Caco-2 (cell line): ENCODE results near the gene CDH16. TPM values are rescaled to one million over a fixed set of nuclear protein-coding genes. Genes with fewer than 3 reads are reported as not detected.
A peak's percentile ranks its signal among the peaks of the same experiment; 100 is the strongest.
"Not testable (repeated sequence)": the region's sequence is repeated elsewhere in the genome, so short reads cannot be mapped to it uniquely, and the experiment has no call there.

Experiments
- BruUV-seq: library from RNA; stranded (reverse); fragments of 400-500 nt; replicated peaks from 2 replicates; lab custom pipeline; 2021; lab: Mats Ljungman, UMichigan
- CTCF ChIA-PET: fragments of 300-600 bp; sonication (Branson Sonifier 250); formaldehyde crosslinking; loops from one replicate; lab custom pipeline; 2022; ENCODE audit warnings: antibody characterized with exemption; lab: Charles Lee
- POLR2A ChIA-PET: fragments of 300-600 bp; sonication (Branson Sonifier 250); formaldehyde crosslinking; loops from one replicate; lab custom pipeline; 2022; ENCODE audit warnings: antibody characterized with exemption; lab: Charles Lee
- DNase-seq, 2 experiments: peaks; one replicate each; pipeline versions ENCODE4 v3.0.0 to v3.0.0-alpha.2; 2020 to 2022
- H3K27me3 ChIP-seq: replicated peaks from 2 replicates; pipeline ENCODE4 v1.6.0; 2011; ENCODE audit warnings: low read length; ENCODE audit not compliant: control insufficient read depth, insufficient read depth
- H3K36me3 ChIP-seq: 2 replicates; pipeline ENCODE4 v1.5.1; 2011; ENCODE audit warnings: low read length; ENCODE audit not compliant: control insufficient read depth, insufficient read depth
- H3K4me1 ChIP-seq: fragments of 250-450 bp; sonication (Bioruptor Pico); 2 replicates; pipeline ENCODE4 v1.5.1; 2020; ENCODE audit warnings: mild to moderate bottlenecking
- H3K4me3 ChIP-seq: 2 replicates; pipeline ENCODE4 v1.5.1; 2011; ENCODE audit warnings: low read depth, mild to moderate bottlenecking, control low read depth, low read length
- H3K9me3 ChIP-seq: fragments of 250-450 bp; sonication (Bioruptor Pico); 2 replicates; pipeline ENCODE4 v1.5.1; 2020; ENCODE audit warnings: mild to moderate bottlenecking, moderate library complexity
- H3K27ac Mint-ChIP-seq: one replicate; pipeline ENCODE4 v1.8.0; 2022; ENCODE audit warnings: mixed read lengths; ENCODE audit not compliant: unreplicated experiment
- H3K27me3 Mint-ChIP-seq: one replicate; pipeline ENCODE4 v1.8.0; 2022; ENCODE audit warnings: mixed read lengths; ENCODE audit not compliant: insufficient read depth, unreplicated experiment
- H3K36me3 Mint-ChIP-seq: one replicate; pipeline ENCODE4 v1.8.0; 2022; ENCODE audit warnings: mild to moderate bottlenecking, mixed read lengths; ENCODE audit not compliant: insufficient read depth, unreplicated experiment
- H3K4me1 Mint-ChIP-seq: one replicate; pipeline ENCODE4 v1.8.0; 2022; ENCODE audit warnings: low read depth, mixed read lengths; ENCODE audit not compliant: unreplicated experiment
- H3K4me3 Mint-ChIP-seq: one replicate; pipeline ENCODE4 v1.8.0; 2022; ENCODE audit warnings: mild to moderate bottlenecking, moderate library complexity, mixed read lengths; ENCODE audit not compliant: unreplicated experiment
- H3K9me3 Mint-ChIP-seq: one replicate; pipeline ENCODE4 v1.8.0; 2022; ENCODE audit warnings: mixed read lengths; ENCODE audit not compliant: unreplicated experiment
- CTCF ChIP-seq, 2 experiments: fragments of 200-600 bp in 1 of 2; IDR thresholded peaks; 1 replicate in 1 of 2; 2 replicates in 1 of 2; pipeline versions ENCODE4 v1.5.1 to v1.8.0; 2011 to 2022; ENCODE audit warnings: antibody characterized with exemption in 1 of 2, control low read depth in 1 of 2, inconsistent platforms in 1 of 2, low read depth in 1 of 2, low read length in 1 of 2, mild to moderate bottlenecking in 1 of 2, moderate library complexity in 1 of 2; ENCODE audit not compliant: insufficient read depth in 1 of 2, severe bottlenecking in 1 of 2, unreplicated experiment in 1 of 2
- intact Hi-C: fragments of 100-400 bp; cut with micrococcal nuclease; formaldehyde crosslinking; loops from one replicate; pipeline ENCODE4 v1.10.0; 2022; ENCODE audit not compliant: unreplicated experiment
- total RNA-seq: library from RNA; stranded (reverse); gene quantifications from 2 replicates; pipeline ENCODE4 v1.2.3, GENCODE V29; 2022

CDH16 gene
- total RNA-seq, 1 experiment from 2014 or later: 0.48 TPM

DNA sequence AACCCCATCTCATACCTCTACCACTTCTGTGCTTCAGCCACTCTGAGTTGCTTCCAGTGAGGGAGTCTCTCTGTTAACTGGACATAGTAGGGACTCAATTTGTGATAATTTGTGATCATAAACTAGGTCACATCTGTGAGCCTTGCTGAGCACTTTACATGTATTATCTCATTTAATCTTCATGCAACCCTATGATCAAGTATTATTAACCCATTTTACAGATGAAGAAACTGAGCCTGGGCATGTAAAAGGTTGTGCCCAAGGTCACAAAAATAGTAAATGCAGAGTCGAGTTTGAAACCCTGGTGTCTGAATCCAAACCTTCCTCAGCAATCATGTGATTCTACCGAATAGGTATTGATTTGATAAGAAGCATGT, 19.8 kb downstream of the CDH16 start:
- peaks cover 56% of the 10 kb centered on the region for H3K4me1 ChIP-seq
- POLR2A ChIA-PET: no interaction called here

DNA sequence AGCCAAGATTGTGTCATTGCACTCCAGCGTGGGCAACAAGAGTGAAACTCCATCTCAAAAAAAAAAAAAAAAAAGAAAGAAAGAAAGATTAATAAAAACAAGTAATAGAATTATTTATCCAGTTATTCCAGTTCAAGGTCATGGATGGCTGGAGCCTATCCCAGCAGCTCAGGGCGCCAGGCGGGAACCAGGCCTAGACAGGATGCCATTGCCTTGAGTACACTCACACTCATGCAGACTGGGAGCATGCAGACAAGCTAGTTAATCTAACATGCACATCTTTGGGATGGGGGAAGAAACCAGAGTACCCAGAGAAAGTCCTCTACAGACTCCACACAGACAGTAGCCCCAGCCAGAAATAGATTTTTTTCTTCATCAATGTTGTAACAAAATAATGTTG, 20.5 kb downstream of the CDH16 start:
- Mint-ChIP-seq H3K27ac (no peak overlapping the region), H3K4me3 (no peak overlapping the region)
- CTCF ChIA-PET: interaction anchor here (0.6 kb wide), 1 partner anchor 278 kb away, joined by 4 read pairs; no protein-coding TSS in a partner anchor

More for the DNA sequence above, 19.8 kb downstream of the CDH16 start:
- Mint-ChIP-seq H3K36me3 (no peaks in the 10 kb centered on the region), H3K4me3 (no peak overlapping the region), H3K4me1 (peaks cover 33% of the 10 kb centered on the region), H3K9me3 (no peaks in the 10 kb centered on the region), H3K27ac (peak overlapping the region; percentile 69), H3K27me3 (no peaks in the 10 kb centered on the region)
- Histone ChIP-seq H3K27me3 (no peaks in the 10 kb centered on the region), H3K4me3 (no peak overlapping the region), H3K9me3 (no peaks in the 10 kb centered on the region), H3K36me3 (no peaks in the 10 kb centered on the region)
- intact Hi-C loops: no loop called here
- BruUV-seq: no TSS peak
- TF ChIP-seq CTCF (IDR thresholded peaks at IDR 0.05; ENCODE audit: insufficient read depth in 1 of 2, low read depth in 1 of 2, low read length in 1 of 2, severe bottlenecking in 1 of 2, unreplicated experiment in 1 of 2): no peak
- CTCF ChIA-PET: no interaction called here
- no peak for DNase-seq

GRCh38 chr16:66896682-66897081, 22.0 kb downstream of the CDH16 start:
- H3K4me1 ChIP-seq: peaks cover 51% of the 10 kb centered on the region
- H3K4me3 ChIP-seq, POLR2A ChIA-PET, BruUV-seq, H3K36me3 ChIP-seq, H3K27me3 Mint-ChIP-seq, H3K27me3 ChIP-seq, intact Hi-C loops, DNase-seq, H3K9me3 ChIP-seq, H3K36me3 Mint-ChIP-seq, H3K9me3 Mint-ChIP-seq, H3K4me3 Mint-ChIP-seq: not testable (repeated sequence)
- Mint-ChIP-seq H3K4me1 (peaks cover 33% of the 10 kb centered on the region), H3K27ac (peak overlapping the region; percentile 64)
- CTCF ChIA-PET: interaction anchor here (0.6 to 3.0 kb wide), 6 partner anchors 10 to 74 kb away, joined by 3 to 36 read pairs (median 7); no protein-coding TSS in a partner anchor

More for the DNA sequence above, 20.5 kb downstream of the CDH16 start:
- intact Hi-C loops: no loop called here
- H3K4me1 ChIP-seq: peaks cover 51% of the 10 kb centered on the region
- no TSS peak for BruUV-seq
- no peak overlapping the region for H3K4me3 ChIP-seq
- H3K9me3 ChIP-seq: no peaks in the 10 kb centered on the region
- TF ChIP-seq CTCF (IDR thresholded peaks at IDR 0.05; ENCODE audit: insufficient read depth in 1 of 2, low read depth in 1 of 2, low read length in 1 of 2, severe bottlenecking in 1 of 2, unreplicated experiment in 1 of 2): no peak
- H3K4me1 Mint-ChIP-seq: peaks cover 33% of the 10 kb centered on the region
- no peaks in the 10 kb centered on the region for H3K9me3 Mint-ChIP-seq
- H3K36me3 Mint-ChIP-seq: no peaks in the 10 kb centered on the region
- H3K27me3 ChIP-seq: no peaks in the 10 kb centered on the region
- DNase-seq: no peak
- POLR2A ChIA-PET: no interaction called here
- H3K27me3 Mint-ChIP-seq: no peaks in the 10 kb centered on the region
- no peaks in the 10 kb centered on the region for H3K36me3 ChIP-seq
